GM12892 (cell line): ENCODE results near the gene CYP2F1.

Experiments used
- POLR2A ChIP-seq: IDR thresholded peaks from 2 replicates; pipeline ENCODE4 v1.6.1; 2011; ENCODE audit warnings: low read depth, low read length, control low read depth
- TAF1 ChIP-seq: IDR thresholded peaks from 2 replicates; pipeline ENCODE4 v1.6.1; 2011; ENCODE audit warnings: low read depth, mild to moderate bottlenecking, control low read depth, low read length, borderline replicate concordance

DNA sequence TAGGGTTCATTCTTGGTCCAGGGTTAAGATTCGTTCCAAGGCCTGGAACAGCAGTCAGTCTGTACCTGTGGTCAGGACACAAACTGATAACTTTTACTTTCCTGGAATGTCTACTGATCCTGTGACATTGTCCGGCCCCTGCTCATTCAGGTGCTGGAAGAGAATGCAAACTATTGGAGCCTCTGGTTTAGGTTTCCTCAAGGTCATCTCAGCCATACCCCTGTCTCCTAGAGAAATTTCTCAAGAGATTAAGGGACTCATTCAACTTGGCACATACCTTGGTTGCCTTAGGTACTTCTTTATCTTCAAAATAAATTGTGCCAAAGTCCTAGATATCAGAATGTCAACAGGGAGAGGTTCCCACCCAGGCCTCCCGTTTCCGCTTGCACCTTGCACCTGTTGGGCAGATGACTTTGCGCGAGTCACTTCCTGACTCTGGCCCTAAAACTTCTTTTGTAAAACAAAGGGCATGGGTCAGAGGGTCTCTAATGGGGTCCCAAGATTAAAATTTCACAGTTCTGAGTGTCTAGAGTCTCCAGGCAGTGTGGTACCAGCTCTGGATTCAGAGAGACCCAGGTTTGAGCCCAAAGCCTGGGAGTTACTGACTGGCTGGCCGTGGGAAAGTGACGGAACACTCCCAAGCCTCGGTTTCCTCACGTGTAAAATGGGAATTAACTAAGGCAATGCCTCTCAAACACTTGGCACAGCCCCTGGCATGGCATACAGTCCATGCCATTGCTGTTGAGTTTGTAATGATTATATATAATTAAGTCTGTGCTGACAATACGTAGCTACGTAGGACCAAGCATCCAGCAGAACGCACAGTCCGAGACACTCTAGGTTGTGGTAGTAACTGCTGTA is 52.9 kb downstream of the CYP2F1 start:
- no peak for TF ChIP-seq POLR2A
- no peak for TF ChIP-seq TAF1
